Measurements from ENCODE around the gene CACNG7. TPM values are rescaled to one million over a fixed set of nuclear protein-coding genes. Genes with fewer than 3 reads are reported as not detected.

The CACNG7 gene
- total RNA-seq, 1 donor, result 1.9 TPM

GRCh38 chr19:53873773-53874605 is 35.1 kb upstream of the CACNG7 start:
- H3K4me3 ChIP-seq (ENCODE audit: low read depth, low read length), result no peak overlapping the region
- no peak for TF ChIP-seq CTCF (IDR thresholded peaks at IDR 0.05; ENCODE audit: insufficient read depth, low read length)
- DNase-seq (ENCODE audit: low read depth), result no peak

GRCh38 chr19:53874606-53874990 is 34.5 kb upstream of the CACNG7 start:
- TF ChIP-seq CTCF (IDR thresholded peaks at IDR 0.05; ENCODE audit: insufficient read depth, low read length), result no peak
- no peak for DNase-seq (ENCODE audit: low read depth)
- no peak overlapping the region for H3K4me3 ChIP-seq (ENCODE audit: low read depth, low read length)

- H3K4me3 ChIP-seq (ENCODE audit: low read depth, low read length), result no peak overlapping the region
- no peak for TF ChIP-seq CTCF (IDR thresholded peaks at IDR 0.05; ENCODE audit: insufficient read depth, low read length)
- no peak for DNase-seq (ENCODE audit: low read depth)
These were observed 33.3 kb upstream of the CACNG7 start for GRCh38 chr19:53875602-53876325.

DNA sequence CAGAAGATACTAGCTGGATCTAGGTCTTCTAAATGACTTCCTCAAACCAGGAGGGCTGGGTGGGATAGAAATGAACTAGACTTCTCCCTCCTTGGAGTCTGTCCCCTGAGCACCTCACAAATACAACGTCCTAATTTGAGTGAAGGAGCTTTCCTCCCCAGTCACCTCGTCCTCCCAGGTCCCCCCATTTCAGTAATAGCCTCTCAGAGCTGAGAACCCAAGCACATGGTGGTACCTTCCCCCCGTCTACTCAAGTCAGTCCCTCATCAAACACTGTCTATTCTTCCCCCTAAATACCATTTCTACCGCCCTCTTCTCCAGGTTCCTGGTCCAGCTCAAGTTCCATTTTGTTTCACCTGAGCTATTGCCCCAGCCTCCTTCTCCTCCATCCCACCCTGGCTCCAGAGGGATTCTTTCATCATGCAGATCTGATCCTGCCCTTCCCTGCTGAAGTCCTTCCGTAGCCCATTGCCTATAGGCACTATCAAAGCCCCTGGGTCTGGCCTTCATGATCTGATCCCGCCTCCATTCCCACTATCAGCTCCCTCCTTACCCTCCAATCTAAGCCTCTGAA is 32.3 kb upstream of the CACNG7 start:
- no peak for DNase-seq (ENCODE audit: low read depth)
- TF ChIP-seq CTCF (IDR thresholded peaks at IDR 0.05; ENCODE audit: insufficient read depth, low read length), result no peak
- no peak overlapping the region for H3K4me3 ChIP-seq (ENCODE audit: low read depth, low read length)

DNA sequence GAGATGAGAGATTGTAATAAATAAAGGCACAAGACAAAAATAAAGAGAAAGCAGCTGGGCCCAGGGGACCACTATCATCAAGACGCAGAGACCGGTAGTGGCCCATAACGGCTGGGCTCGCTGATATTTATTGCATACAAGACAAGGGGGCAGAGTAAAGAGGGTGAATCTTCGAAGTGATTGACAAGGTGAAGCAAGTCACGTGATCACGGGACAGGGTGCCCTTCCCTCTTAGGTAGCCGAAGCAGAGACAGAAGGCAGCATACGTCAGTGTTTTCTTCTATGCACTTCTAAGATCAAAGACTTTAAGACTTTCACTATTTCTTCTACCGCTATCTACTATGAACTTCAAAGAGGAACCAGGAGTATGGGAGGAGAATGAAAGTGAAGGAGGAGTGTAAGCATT is 31.7 kb upstream of the CACNG7 start:
- peak; percentile 41 for DNase-seq (ENCODE audit: low read depth)
- H3K4me3 ChIP-seq (ENCODE audit: low read depth, low read length), result no peak overlapping the region
- TF ChIP-seq CTCF (IDR thresholded peaks at IDR 0.05; ENCODE audit: insufficient read depth, low read length), result no peak

DNA sequence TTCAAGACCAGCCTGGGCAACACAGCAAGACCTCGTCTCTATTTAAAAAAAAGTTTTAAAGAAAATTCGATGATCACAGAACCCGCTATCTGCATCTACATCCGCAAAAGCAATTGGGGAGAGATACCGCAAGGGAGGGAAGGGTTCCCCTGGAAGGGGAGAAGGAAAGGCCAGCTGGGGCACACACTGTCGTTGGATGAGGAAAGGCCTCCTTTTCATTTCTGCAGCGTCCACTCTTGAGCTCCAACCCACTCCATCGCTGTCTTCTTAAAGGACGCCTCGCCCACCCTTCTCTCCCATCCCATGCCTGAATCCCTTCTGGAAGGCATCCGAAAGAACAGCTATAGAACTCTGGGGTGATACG is 30.3 kb upstream of the CACNG7 start:
- peak overlapping the region; percentile 69 for H3K4me3 ChIP-seq (ENCODE audit: low read depth, low read length)
- no peak for TF ChIP-seq CTCF (IDR thresholded peaks at IDR 0.05; ENCODE audit: insufficient read depth, low read length)
- DNase-seq (ENCODE audit: low read depth), result no peak

Data from fibroblast of the aortic adventitia (primary cell).